H1 (cell line): ENCODE measurements around the gene TTYH2. TPM values are rescaled to one million over a fixed set of nuclear protein-coding genes. Genes with fewer than 3 reads are reported as not detected.

ENCODE experiments used
- CTCF ChIA-PET: fragments of 300-600 bp; sonication (Branson Sonifier 250); formaldehyde crosslinking; loops from one replicate; lab custom pipeline; 2021; ENCODE audit not compliant: partially characterized antibody; lab: Charles Lee
- POLR2A ChIA-PET: fragments of 300-600 bp; sonication (Branson Sonifier 250); formaldehyde crosslinking; loops from one replicate; lab custom pipeline; 2021; ENCODE audit warnings: inconsistent platforms; ENCODE audit not compliant: partially characterized antibody; lab: Charles Lee
- DNase-seq, 2 experiments: peaks; one replicate each; pipeline versions ENCODE4 v3.0.0 to v3.0.0-alpha.2; 2010 to 2022; ENCODE audit warnings: low spot score in 2 of 2, low read depth in 1 of 2, mixed read lengths in 1 of 2
- FAIRE-seq: peaks from 2 replicates; lab custom pipeline; 2011; peaks lifted over from hg19 to GRCh38; lab: Jason Lieb, UNC
- H2AFZ ChIP-seq: 2 replicates; pipeline ENCODE4 v1.8.1; 2012; ENCODE audit warnings: low read length, inconsistent platforms
- H2AK5ac ChIP-seq: 2 replicates; pipeline ENCODE4 v1.6.1; 2013; ENCODE audit warnings: low read depth, low read length
- H2BK120ac ChIP-seq: replicated peaks from 2 replicates; pipeline ENCODE3; 2013; ENCODE audit warnings: low read depth, low read length, inconsistent platforms
- H2BK12ac ChIP-seq: 2 replicates; pipeline ENCODE4 v1.6.1; 2013; ENCODE audit warnings: low read depth, low read length
- H2BK15ac ChIP-seq: 2 replicates; pipeline ENCODE4 v1.6.1; 2013; ENCODE audit warnings: low read length
- H2BK20ac ChIP-seq: 2 replicates; pipeline ENCODE4 v1.6.1; 2013; ENCODE audit warnings: low read length
- H2BK5ac ChIP-seq: 2 replicates; pipeline ENCODE4 v1.6.1; 2013; ENCODE audit warnings: low read depth, low read length
- H3K14ac ChIP-seq: 2 replicates; pipeline ENCODE4 v1.6.1; 2013; ENCODE audit warnings: inconsistent platforms; ENCODE audit not compliant: insufficient read length
- H3K18ac ChIP-seq: 2 replicates; pipeline ENCODE4 v1.6.1; 2013; ENCODE audit warnings: low read length; ENCODE audit errors: extremely low read depth
- H3K23ac ChIP-seq: 2 replicates; pipeline ENCODE4 v1.6.1; 2013; ENCODE audit warnings: inconsistent platforms; ENCODE audit not compliant: insufficient read length
- H3K23me2 ChIP-seq: 2 replicates; pipeline ENCODE4 v1.6.1; 2013; ENCODE audit warnings: low read depth, low read length
- H3K27ac ChIP-seq: 2 replicates; pipeline ENCODE4 v1.6.1; 2011; ENCODE audit warnings: low read depth, low read length, inconsistent platforms
- H3K27me3 ChIP-seq, 4 experiments: replicated peaks in 1 of 4; 1 replicate in 1 of 4; 2 replicates in 3 of 4; pipeline versions ENCODE4 v1.6.1 to v1.8.1; 2011 to 2013; ENCODE audit warnings: low read length in 3 of 4, mild to moderate bottlenecking in 3 of 4, inconsistent platforms in 2 of 4, mixed read lengths in 2 of 4, moderate library complexity in 1 of 4; ENCODE audit not compliant: control insufficient read depth in 3 of 4, insufficient read depth in 3 of 4; ENCODE audit errors: extremely low read depth in 1 of 4
- H3K36me3 ChIP-seq, 4 experiments: 2 replicates each; pipeline versions ENCODE4 v1.6.1 to v1.8.1; 2011 to 2013; ENCODE audit warnings: mild to moderate bottlenecking in 4 of 4, low read length in 3 of 4, moderate library complexity in 2 of 4, control low read depth in 1 of 4, inconsistent platforms in 1 of 4; ENCODE audit not compliant: insufficient read depth in 4 of 4, control insufficient read depth in 2 of 4
- H3K4ac ChIP-seq: replicated peaks from 2 replicates; pipeline ENCODE3; 2013; ENCODE audit warnings: low read length, low read depth, mixed read lengths, inconsistent platforms; ENCODE audit not compliant: insufficient read length
- H3K4me1 ChIP-seq, 4 experiments: replicated peaks in 1 of 4; 1 replicate in 1 of 4; 2 replicates in 3 of 4; pipeline versions ENCODE4 v1.6.1 to v1.8.1; 2011 to 2013; ENCODE audit warnings: low read length in 3 of 4, inconsistent platforms in 2 of 4, mixed read lengths in 1 of 4; ENCODE audit not compliant: insufficient read depth in 4 of 4, control insufficient read depth in 3 of 4
- H3K4me2 ChIP-seq, 2 experiments: 2 replicates each; pipeline versions ENCODE4 v1.6.1 to v1.8.1; 2011 to 2013; ENCODE audit warnings: low read depth in 2 of 2, low read length in 2 of 2, control low read depth in 1 of 2, inconsistent platforms in 1 of 2, mild to moderate bottlenecking in 1 of 2; ENCODE audit not compliant: insufficient read depth in 1 of 2
- H3K4me3 ChIP-seq, 4 experiments: fragments of 200-600, 300-600 bp in 1 of 4; sonication (generic), shearing (Covaris generic), sonication (Bioruptor Twin) in 1 of 4; 2 replicates each; pipeline versions ENCODE4 v1.5.1 to v1.8.1; 2011 to 2016; ENCODE audit warnings: low read length in 4 of 4, low read depth in 3 of 4, control low read depth in 2 of 4, inconsistent platforms in 2 of 4, mild to moderate bottlenecking in 2 of 4, mixed read lengths in 1 of 4, moderate library complexity in 1 of 4; ENCODE audit not compliant: insufficient read depth in 2 of 4; ENCODE audit errors: extremely low read depth in 1 of 4
- H3K56ac ChIP-seq: replicated peaks from 2 replicates; pipeline ENCODE3; 2013; ENCODE audit warnings: low read depth, mild to moderate bottlenecking, mixed read lengths, low read length, inconsistent platforms; ENCODE audit not compliant: insufficient read length
- H3K79me1 ChIP-seq: 2 replicates; pipeline ENCODE4 v1.6.1; 2013; ENCODE audit warnings: low read depth, low read length, control low read depth
- H3K79me2 ChIP-seq, 2 experiments: 2 replicates each; pipeline versions ENCODE4 v1.6.1 to v1.8.1; 2012 to 2013; ENCODE audit warnings: low read length in 2 of 2, mild to moderate bottlenecking in 2 of 2, inconsistent platforms in 1 of 2; ENCODE audit not compliant: insufficient read depth in 2 of 2, control insufficient read depth in 1 of 2
- H3K9ac ChIP-seq, 4 experiments: replicated peaks in 1 of 4; 1 replicate in 1 of 4; 2 replicates in 3 of 4; pipeline versions ENCODE4 v1.6.1 to v1.8.1; 2011 to 2013; ENCODE audit warnings: low read depth in 3 of 4, low read length in 3 of 4, control low read depth in 2 of 4, mild to moderate bottlenecking in 2 of 4, moderate library complexity in 2 of 4, inconsistent platforms in 1 of 4; ENCODE audit errors: extremely low read depth in 1 of 4
- H3K9me3 ChIP-seq, 2 experiments: 2 replicates each; pipeline versions ENCODE4 v1.6.1 to v1.8.1; 2012 to 2013; ENCODE audit warnings: mild to moderate bottlenecking in 2 of 2, moderate library complexity in 2 of 2, control low read depth in 1 of 2, inconsistent platforms in 1 of 2, low read depth in 1 of 2, low read length in 1 of 2, mixed read lengths in 1 of 2; ENCODE audit not compliant: insufficient read depth in 2 of 2
- H4K20me1 ChIP-seq, 2 experiments: replicated peaks in 1 of 2; 2 replicates each; pipeline versions ENCODE3 to v1.8.1; 2011 to 2013; ENCODE audit warnings: inconsistent platforms in 2 of 2, low read length in 2 of 2, mild to moderate bottlenecking in 1 of 2; ENCODE audit not compliant: insufficient read depth in 2 of 2, control insufficient read depth in 1 of 2
- H4K5ac ChIP-seq: 2 replicates; pipeline ENCODE4 v1.6.1; 2013; ENCODE audit warnings: low read length, low read depth, mixed read lengths, inconsistent platforms; ENCODE audit not compliant: insufficient read length
- H4K8ac ChIP-seq: 2 replicates; pipeline ENCODE4 v1.8.0; 2013; ENCODE audit warnings: mild to moderate bottlenecking, moderate library complexity, low read length, inconsistent platforms; ENCODE audit not compliant: insufficient read depth; ENCODE audit errors: extremely low read depth
- H4K91ac ChIP-seq: replicated peaks from 2 replicates; pipeline ENCODE3; 2013; ENCODE audit warnings: low read length, mixed read lengths, inconsistent platforms; ENCODE audit not compliant: insufficient read length
- ASH2L ChIP-seq: fragments of 200-600, 300-600 bp; sonication (generic); IDR thresholded peaks from one replicate; pipeline ENCODE4 v1.7.1; 2017; ENCODE audit warnings: low read length
- CEBPB ChIP-seq: IDR thresholded peaks from 2 replicates; pipeline ENCODE4 v1.6.1; 2012; ENCODE audit warnings: low read depth, low read length
- CHD1 ChIP-seq: IDR thresholded peaks from 2 replicates; pipeline ENCODE4 v1.6.1; 2012; ENCODE audit warnings: low read depth, low read length, improper control_type of control experiment
- CTBP2 ChIP-seq: IDR thresholded peaks from 2 replicates; pipeline ENCODE4 v1.7.0; 2011; ENCODE audit warnings: borderline replicate concordance, mild to moderate bottlenecking, moderate library complexity, mixed read lengths, low read length; ENCODE audit not compliant: insufficient read depth, insufficient read length
- EP300 ChIP-seq, 2 experiments: IDR thresholded peaks; 1 replicate in 1 of 2; 2 replicates in 1 of 2; pipeline ENCODE4 v1.6.1; 2011 to 2012; ENCODE audit warnings: low read depth in 2 of 2, low read length in 2 of 2, mild to moderate bottlenecking in 2 of 2, borderline replicate concordance in 1 of 2, inconsistent platforms in 1 of 2, moderate library complexity in 1 of 2
- EZH2 ChIP-seq: fragments of 200-600 bp; sonication (generic); IDR thresholded peaks from 2 replicates; pipeline ENCODE4 v1.7.1; 2012; ENCODE audit warnings: low read depth, mild to moderate bottlenecking, moderate library complexity, low read length, inconsistent platforms; ENCODE audit not compliant: severe bottlenecking
- KDM5A ChIP-seq: fragments of 200-600 bp; IDR thresholded peaks from 2 replicates; pipeline ENCODE4 v1.7.1; 2012; ENCODE audit warnings: mild to moderate bottlenecking, low read length, inconsistent platforms, mixed read lengths
- RBBP5 ChIP-seq: IDR thresholded peaks from 2 replicates; pipeline ENCODE4 v1.7.1; 2012; ENCODE audit warnings: low read depth, mild to moderate bottlenecking, inconsistent platforms, low read length, moderate library complexity, borderline replicate concordance
- RNF2 ChIP-seq: fragments of 200-900, 300-1000 bp; sonication (generic); IDR thresholded peaks from 2 replicates; pipeline ENCODE4 v1.7.1; 2016; ENCODE audit warnings: borderline replicate concordance, low read depth, mild to moderate bottlenecking, antibody characterized with exemption, low read length; ENCODE audit not compliant: poor library complexity, severe bottlenecking; ENCODE audit errors: missing control alignments
- SAP30 ChIP-seq: fragments of 300-600 bp; sonication (generic); IDR thresholded peaks from 2 replicates; pipeline ENCODE4 v1.7.1; 2012; ENCODE audit warnings: low read length, moderate library complexity, mild to moderate bottlenecking, inconsistent platforms; ENCODE audit not compliant: insufficient read depth, insufficient replicate concordance
- SIN3A ChIP-seq, 2 experiments: IDR thresholded peaks in 1 of 2; conservative IDR thresholded peaks in 1 of 2; 2 replicates each; pipeline ENCODE4 v1.6.1; 2011 to 2012; ENCODE audit warnings: low read length in 2 of 2, improper control_type of control experiment in 1 of 2, low read depth in 1 of 2, mild to moderate bottlenecking in 1 of 2
- WGBS, 2 experiments: shearing (Covaris generic) in 1 of 2; methylation state at CpG; one replicate each; pipeline versions ENCODE4 v1.1.6 to v1.1.7; 2013 to 2015; ENCODE audit warnings: low lambda C conversion rate in 2 of 2, mixed read lengths in 2 of 2, inconsistent platforms in 1 of 2, low coverage in 1 of 2, missing lambda C conversion rate in 1 of 2; ENCODE audit not compliant: insufficient replicate concordance in 2 of 2, insufficient coverage in 1 of 2, insufficient read length in 1 of 2; ENCODE audit errors: extremely low coverage in 1 of 2, missing lambda C conversion rate in 1 of 2; 5-methylcytosine and 5-hydroxymethylcytosine counted together
- polyA plus RNA-seq, 7 experiments: library from polyadenylated mRNA; depleted of rRNA in 3 of 7; stranded (reverse) in 5 of 7; unstranded in 2 of 7; fragments of >200 nt in 5 of 7; fragments of 200-250 nt in 2 of 7; gene quantifications; 1 replicate in 5 of 7; 2 replicates in 1 of 7; 4 replicates in 1 of 7; pipeline versions ENCODE4 v1.2.1 to v1.2.3, GENCODE V29; 2011 to 2013; ENCODE audit warnings: missing spikeins in 2 of 7, mixed read lengths in 2 of 7
- total RNA-seq: library from RNA; stranded (reverse); fragmentation: NEBNext Ultra II Directional; extraction: Animal tissue kit (Norgen Biotek cat#: 25700); gene quantifications from 2 replicates; pipeline ENCODE4 v1.2.1, GENCODE V29; 2021

Gene TTYH2
- total and polyA plus RNA-seq, 2 of the 8 experiments (the other 6 are each of a cell fraction or from before 2014, with no cell fraction given): 3.2 to 9.2 TPM

GRCh38 chr17:74271901-74272561, 58.7 kb downstream of the TTYH2 start:
- Histone ChIP-seq H3K23ac (no peak overlapping the region), H3K4me3 (no peak overlapping the region), H3K14ac (no peak overlapping the region), H2AK5ac (0 out of 2 replicates have a peak overlapping the region, but pooled peaks have one; percentile 24), H2AFZ (no peak overlapping the region), H3K18ac (no peak overlapping the region), H3K56ac (no peak overlapping the region), H2BK120ac (no peak overlapping the region), H3K9ac (no peak overlapping the region), H3K9me3 (no peaks in the 10 kb centered on the region), H3K79me2 (no peaks in the 10 kb centered on the region), H4K5ac (no peak overlapping the region), H3K36me3 (no peaks in the 10 kb centered on the region), H2BK12ac (no peak overlapping the region), H3K23me2 (peaks cover 3% of the 10 kb centered on the region; the same call in 1 of the 2 replicates), H4K20me1 (no peaks in the 10 kb centered on the region), H3K4me1 (peaks cover 0 to 5% (median 3%) of the 10 kb centered on the region in 4 experiments; a peak in 6 of 7 replicates), H2BK15ac (no peak overlapping the region), H3K79me1 (no peaks in the 10 kb centered on the region), H3K27ac (no peak overlapping the region), H2BK5ac (no peak overlapping the region), H4K91ac (no peak overlapping the region), H3K27me3 (peaks cover 0 to 17% (median 15%) of the 10 kb centered on the region in 4 experiments; a peak in 6 of 7 replicates), H3K4me2 (no peak overlapping the region; a peak in 1 of 4 replicates), H4K8ac (no peak overlapping the region; the same call in 1 of the 2 replicates), H3K4ac (no peak overlapping the region), H2BK20ac (0 out of 2 replicates have a peak overlapping the region, but pooled peaks have one; percentile 72)
- DNase-seq (no peak), FAIRE-seq (no peak)
- ChIA-PET CTCF (interaction anchor here (0.6 to 2.0 kb wide), 5 partner anchors 13 to 90 kb away, joined by 3 to 9 read pairs (median 3); partner anchors contain the start of gene BTBD17), POLR2A (interaction anchor here (1.2 to 1.7 kb wide), 2 partner anchors 20 to 68 kb away, joined by 4 to 6 read pairs; partner anchors contain the start of gene RPL38)
- WGBS, 2 experiments: 86% methylated on average over 13 of the region's 13 CpGs; no CpG with 5 or more reads in 1 of the 2 experiments
- TF ChIP-seq SIN3A (conservative IDR thresholded peaks at IDR 0.05 in 1 of 2, IDR thresholded peaks at IDR 0.05 in 1 of 2; ENCODE audit: low read depth in 1 of 2, low read length in 2 of 2): no peak
- no peak for TF ChIP-seq RBBP5
- no peak for TF ChIP-seq CTBP2
- no peak for TF ChIP-seq CHD1
- TF ChIP-seq EP300 (IDR thresholded peaks at IDR 0.05; ENCODE audit: borderline replicate concordance in 1 of 2, low read depth in 2 of 2, low read length in 2 of 2): no peak
- no peak for TF ChIP-seq ASH2L
- TF ChIP-seq RNF2: no peak
- TF ChIP-seq CEBPB: no peak
- TF ChIP-seq SAP30: no peak
- no peak for TF ChIP-seq KDM5A
- no peak for TF ChIP-seq EZH2
